A549 (cell line): ENCODE data around the gene TM2D3. TPM values are rescaled to one million over a fixed set of nuclear protein-coding genes. Genes with fewer than 3 reads are reported as not detected.
A peak's percentile ranks its signal among the peaks of the same experiment; 100 is the strongest.

Experiments
- ATAC-seq, 2 experiments: fragments of 200-7000 bp in 1 of 2; fragments of >200 bp in 1 of 2; cut with Nextera tagmentation in 1 of 2; cut with Tn5 transposase in 1 of 2; 3 replicates each; pipeline versions ENCODE4 v1.8.0 to v1.9.1; 2018 to 2020; ENCODE audit warnings: mild to moderate bottlenecking in 1 of 2, moderate library complexity in 1 of 2
- CTCF ChIA-PET: fragments of 300-600 bp; sonication (Branson Sonifier 250); formaldehyde crosslinking; extraction: SDS; loops from one replicate; lab custom pipeline; 2021; ENCODE audit warnings: antibody characterized with exemption, inconsistent platforms; lab: Yijun Ruan, JAX
- POLR2A ChIA-PET: fragments of 350-600 bp; formaldehyde crosslinking; extraction: SDS; loops from one replicate; lab custom pipeline; 2021; ENCODE audit warnings: antibody characterized with exemption, inconsistent platforms; lab: Yijun Ruan, JAX
- DNase-seq, 2 experiments: peaks; one replicate each; pipeline versions ENCODE4 v3.0.0 to v3.0.0-alpha.2; 2011 to 2016; ENCODE audit warnings: low read depth in 1 of 2, low spot score in 1 of 2
- FAIRE-seq: peaks from 2 replicates; lab custom pipeline; 2011; peaks lifted over from hg19 to GRCh38; lab: Jason Lieb, UNC
- H3K27ac ChIP-seq, 2 experiments: fragments of >200 bp; sonication (Bioruptor Twin); formaldehyde crosslinking; 3 replicates each; pipeline ENCODE4 v1.5.1; 2016 to 2017
- H3K4me1 ChIP-seq: fragments of >200 bp; sonication (Bioruptor Twin); formaldehyde crosslinking; 3 replicates; pipeline ENCODE4 v1.6.1; 2016
- H3K4me2 ChIP-seq: fragments of >200 bp; sonication (Bioruptor Twin); formaldehyde crosslinking; 3 replicates; pipeline ENCODE4 v1.6.1; 2016
- H3K4me3 ChIP-seq: fragments of >200 bp; sonication (Bioruptor Twin); formaldehyde crosslinking; 3 replicates; pipeline ENCODE4 v1.5.1; 2016
- H3K9me3 ChIP-seq: fragments of >200 bp; sonication (Bioruptor Twin); formaldehyde crosslinking; 3 replicates; pipeline ENCODE4 v1.6.1; 2016
- CBX2 ChIP-seq: fragments of 200-600 bp; sonication (generic); IDR thresholded peaks from 2 replicates; pipeline ENCODE4 v1.6.1; 2016; ENCODE audit warnings: low read depth, mild to moderate bottlenecking, borderline replicate concordance
- CEBPB ChIP-seq, 2 experiments: fragments of >200 bp in 1 of 2; sonication (Bioruptor Twin) in 1 of 2; formaldehyde crosslinking in 1 of 2; IDR thresholded peaks; 2 replicates each; pipeline ENCODE4 v1.6.1; 2012 to 2016
- CHD2 ChIP-seq: fragments of 150-350 bp; IDR thresholded peaks from 2 replicates; pipeline ENCODE4 v1.6.1; 2014; ENCODE audit warnings: low read length; ENCODE audit not compliant: partially characterized antibody
- CHD4 ChIP-seq: fragments of 200-600 bp; sonication (generic); IDR thresholded peaks from 2 replicates; pipeline ENCODE4 v1.6.1; 2016; ENCODE audit warnings: antibody characterized with exemption, mild to moderate bottlenecking, borderline replicate concordance
- FOSB ChIP-seq: fragments of 250-450 bp; sonication (Bioruptor Pico); IDR thresholded peaks from 2 replicates; pipeline ENCODE4 v1.5.0; 2020; ENCODE audit warnings: mild to moderate bottlenecking, moderate library complexity
- HEYL ChIP-seq: fragments of 250-450 bp; sonication (Bioruptor Pico); IDR thresholded peaks from 2 replicates; pipeline ENCODE4 v1.8.0; 2021; ENCODE audit warnings: mild to moderate bottlenecking, moderate library complexity
- HOXA7 ChIP-seq: fragments of 250-450 bp; sonication (Bioruptor Pico); IDR thresholded peaks from 2 replicates; pipeline ENCODE4 v1.5.0; 2020; ENCODE audit warnings: mild to moderate bottlenecking, moderate library complexity
- KDM1A ChIP-seq: fragments of 200-600 bp; sonication (generic); IDR thresholded peaks from 2 replicates; pipeline ENCODE4 v1.6.1; 2016; ENCODE audit warnings: low read depth, mild to moderate bottlenecking
- KDM5A ChIP-seq: fragments of 200-600 bp; sonication (generic); IDR thresholded peaks from 2 replicates; pipeline ENCODE4 v1.6.1; 2016; ENCODE audit warnings: antibody characterized with exemption, mild to moderate bottlenecking
- MAFK ChIP-seq: fragments of 450-650 bp; IDR thresholded peaks from 2 replicates; pipeline ENCODE4 v1.6.1; 2014; ENCODE audit not compliant: partially characterized antibody
- MAZ ChIP-seq: fragments of 150-350 bp; IDR thresholded peaks from 2 replicates; pipeline ENCODE4 v1.6.1; 2014; ENCODE audit warnings: antibody characterized with exemption, low read depth, low read length, borderline replicate concordance
- MYC ChIP-seq: IDR thresholded peaks from 2 replicates; pipeline ENCODE4 v1.6.1; 2012; ENCODE audit warnings: mild to moderate bottlenecking, inconsistent platforms, low read length, improper control_type of control experiment, borderline replicate concordance
- NFE2L2 ChIP-seq: fragments of 150-350 bp; conservative IDR thresholded peaks from 2 replicates; pipeline ENCODE4 v1.6.1; 2014; ENCODE audit warnings: low read length
- POLR2A ChIP-seq: IDR thresholded peaks from 2 replicates; pipeline ENCODE4 v1.6.1; 2012; ENCODE audit warnings: mild to moderate bottlenecking, low read length
- RARB ChIP-seq: fragments of 250-450 bp; sonication (Bioruptor Pico); IDR thresholded peaks from 2 replicates; pipeline ENCODE4 v1.8.0; 2021; ENCODE audit warnings: mild to moderate bottlenecking, moderate library complexity
- TP53 ChIP-seq: fragments of 250-450 bp; sonication (Bioruptor Pico); IDR thresholded peaks from 2 replicates; pipeline ENCODE4 v1.5.0; 2021; ENCODE audit warnings: mild to moderate bottlenecking, moderate library complexity
- WGBS: methylation state at CpG from one replicate; pipeline ENCODE4 v1.1.6; 2017; ENCODE audit errors: missing lambda C conversion rate; 5-methylcytosine and 5-hydroxymethylcytosine counted together
- polyA plus RNA-seq, 4 experiments: library from polyadenylated mRNA; depleted of rRNA in 3 of 4; stranded (reverse); fragments of >200 nt; fragmentation: RNase III in 1 of 4; extraction: RNeasy Plus Mini Kit Qiagen cat#74134 plus additional on column Dnase treatment in 1 of 4; gene quantifications; 2 replicates in 3 of 4; 3 replicates in 1 of 4; pipeline ENCODE4 v1.2.3, GENCODE V29; 2011 to 2017
- TF ChIP-seq, protein P1 (sequence below): fragments of >200 bp; sonication (Bioruptor Twin); formaldehyde crosslinking; IDR thresholded peaks from 3 replicates; pipeline ENCODE4 v1.6.1; 2016
- TF ChIP-seq, protein P2 (sequence below): IDR thresholded peaks from 2 replicates; pipeline ENCODE4 v1.6.1; 2012
- TF ChIP-seq, protein P3 (sequence below): fragments of 250-450 bp; sonication (Bioruptor Pico); IDR thresholded peaks from 2 replicates; pipeline ENCODE4 v1.5.0; 2020; ENCODE audit warnings: low read depth, mild to moderate bottlenecking, moderate library complexity
- TF ChIP-seq, protein P4 (sequence below): IDR thresholded peaks from 2 replicates; pipeline ENCODE4 v1.6.1; 2012; ENCODE audit warnings: low read depth, borderline replicate concordance
- TF ChIP-seq, protein P5 (sequence below): fragments of >200 bp; sonication (Bioruptor Twin); formaldehyde crosslinking; IDR thresholded peaks from 3 replicates; pipeline ENCODE4 v1.5.1; 2016
- TF ChIP-seq, protein P6 (sequence below): IDR thresholded peaks from 2 replicates; pipeline ENCODE4 v1.6.1; 2012
- TF ChIP-seq, protein P7 (sequence below): fragments of >200 bp; sonication (Bioruptor Twin); formaldehyde crosslinking; IDR thresholded peaks from 2 replicates; pipeline ENCODE4 v1.6.1; 2016
- TF ChIP-seq, protein P8 (sequence below): fragments of 150-350 bp; IDR thresholded peaks from 2 replicates; pipeline ENCODE4 v1.6.1; 2014; ENCODE audit warnings: low read depth, mild to moderate bottlenecking, low read length

TM2D3 gene
- polyA plus RNA-seq, 2 of the 4 experiments (the other 2 are of a cell fraction), result 39.6 to 76.6 TPM

DNA sequence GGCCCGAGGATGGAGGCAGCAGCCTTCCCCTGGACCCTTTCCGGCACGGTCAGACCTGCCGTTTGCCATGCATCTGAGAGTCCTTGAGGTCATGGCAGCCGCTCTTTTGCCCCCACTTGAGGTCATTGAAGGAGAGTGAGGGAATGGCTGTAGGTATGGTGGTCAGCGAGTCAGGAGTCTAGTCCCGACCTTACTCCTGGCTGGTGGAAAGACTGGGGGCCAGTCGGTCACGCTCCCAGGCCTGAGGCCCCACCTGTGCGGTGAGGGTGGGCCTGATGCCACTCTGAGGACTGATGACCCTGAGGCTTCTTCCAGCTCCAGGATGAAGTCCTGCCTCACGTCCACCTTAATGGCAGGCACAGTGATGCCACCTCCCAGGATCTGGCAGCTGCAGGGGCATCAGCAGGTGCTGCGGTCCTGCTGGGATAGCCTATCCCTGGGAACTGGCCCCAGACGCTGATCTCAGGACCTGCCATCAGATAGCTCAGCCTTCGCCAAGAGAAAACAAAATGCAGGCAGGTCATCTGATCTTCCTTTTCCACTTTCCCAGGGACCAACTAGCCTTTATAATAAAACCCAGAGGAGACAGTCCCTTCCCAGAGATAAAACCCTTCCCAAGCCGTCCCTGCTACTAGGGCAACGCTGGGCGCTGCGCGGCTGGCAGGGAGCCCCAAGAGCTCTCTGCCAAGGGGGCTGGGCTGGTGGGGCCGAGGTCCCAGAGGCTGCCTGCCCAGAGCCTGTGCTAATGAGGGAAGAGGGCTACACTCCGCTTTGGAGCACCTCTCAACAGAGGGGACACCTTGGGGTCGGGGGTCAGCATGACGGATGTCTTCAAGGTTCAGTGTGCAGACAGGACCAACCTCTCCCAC, 42.2 kb downstream of the TM2D3 start:
- H3K9me3 ChIP-seq, result no peaks in the 10 kb centered on the region
- H3K4me3 ChIP-seq, result no peak overlapping the region
- ChIA-PET POLR2A (no interaction called here), CTCF (interaction anchor here (1.0 to 2.9 kb wide), 4 partner anchors 9 to 108 kb away, joined by 3 to 10 read pairs (median 5); no protein-coding TSS in a partner anchor)
- no peak overlapping the region for H3K4me2 ChIP-seq
- FAIRE-seq (no peak), ATAC-seq (no peak), DNase-seq (no peak)
- WGBS, result 76% methylated on average over 22 of the region's 23 CpGs
- H3K4me1 ChIP-seq, result no peaks in the 10 kb centered on the region
- H3K27ac ChIP-seq, result no peak overlapping the region
- TF ChIP-seq CBX2, result no peak
- TF ChIP-seq, protein P1, sequence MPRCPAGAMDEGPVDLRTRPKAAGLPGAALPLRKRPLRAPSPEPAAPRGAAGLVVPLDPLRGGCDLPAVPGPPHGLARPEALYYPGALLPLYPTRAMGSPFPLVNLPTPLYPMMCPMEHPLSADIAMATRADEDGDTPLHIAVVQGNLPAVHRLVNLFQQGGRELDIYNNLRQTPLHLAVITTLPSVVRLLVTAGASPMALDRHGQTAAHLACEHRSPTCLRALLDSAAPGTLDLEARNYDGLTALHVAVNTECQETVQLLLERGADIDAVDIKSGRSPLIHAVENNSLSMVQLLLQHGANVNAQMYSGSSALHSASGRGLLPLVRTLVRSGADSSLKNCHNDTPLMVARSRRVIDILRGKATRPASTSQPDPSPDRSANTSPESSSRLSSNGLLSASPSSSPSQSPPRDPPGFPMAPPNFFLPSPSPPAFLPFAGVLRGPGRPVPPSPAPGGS, result no peak
- TF ChIP-seq CHD4, result no peak
- TF ChIP-seq, protein P2, sequence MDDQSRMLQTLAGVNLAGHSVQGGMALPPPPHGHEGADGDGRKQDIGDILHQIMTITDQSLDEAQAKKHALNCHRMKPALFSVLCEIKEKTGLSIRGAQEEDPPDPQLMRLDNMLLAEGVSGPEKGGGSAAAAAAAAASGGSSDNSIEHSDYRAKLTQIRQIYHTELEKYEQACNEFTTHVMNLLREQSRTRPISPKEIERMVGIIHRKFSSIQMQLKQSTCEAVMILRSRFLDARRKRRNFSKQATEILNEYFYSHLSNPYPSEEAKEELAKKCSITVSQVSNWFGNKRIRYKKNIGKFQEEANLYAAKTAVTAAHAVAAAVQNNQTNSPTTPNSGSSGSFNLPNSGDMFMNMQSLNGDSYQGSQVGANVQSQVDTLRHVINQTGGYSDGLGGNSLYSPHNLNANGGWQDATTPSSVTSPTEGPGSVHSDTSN, result no peak
- TF ChIP-seq KDM5A, result no peak
- TF ChIP-seq, protein P3, sequence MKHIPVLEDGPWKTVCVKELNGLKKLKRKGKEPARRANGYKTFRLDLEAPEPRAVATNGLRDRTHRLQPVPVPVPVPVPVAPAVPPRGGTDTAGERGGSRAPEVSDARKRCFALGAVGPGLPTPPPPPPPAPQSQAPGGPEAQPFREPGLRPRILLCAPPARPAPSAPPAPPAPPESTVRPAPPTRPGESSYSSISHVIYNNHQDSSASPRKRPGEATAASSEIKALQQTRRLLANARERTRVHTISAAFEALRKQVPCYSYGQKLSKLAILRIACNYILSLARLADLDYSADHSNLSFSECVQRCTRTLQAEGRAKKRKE (CRISPR knock-in tag), result no peak
- no peak for TF ChIP-seq POLR2A
- TF ChIP-seq NFE2L2, result no peak
- TF ChIP-seq CHD2, result no peak
- TF ChIP-seq FOSB, result no peak
- TF ChIP-seq, protein P4, sequence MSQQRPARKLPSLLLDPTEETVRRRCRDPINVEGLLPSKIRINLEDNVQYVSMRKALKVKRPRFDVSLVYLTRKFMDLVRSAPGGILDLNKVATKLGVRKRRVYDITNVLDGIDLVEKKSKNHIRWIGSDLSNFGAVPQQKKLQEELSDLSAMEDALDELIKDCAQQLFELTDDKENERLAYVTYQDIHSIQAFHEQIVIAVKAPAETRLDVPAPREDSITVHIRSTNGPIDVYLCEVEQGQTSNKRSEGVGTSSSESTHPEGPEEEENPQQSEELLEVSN, result no peak
- TF ChIP-seq MAZ, result no peak
- TF ChIP-seq, protein P5, sequence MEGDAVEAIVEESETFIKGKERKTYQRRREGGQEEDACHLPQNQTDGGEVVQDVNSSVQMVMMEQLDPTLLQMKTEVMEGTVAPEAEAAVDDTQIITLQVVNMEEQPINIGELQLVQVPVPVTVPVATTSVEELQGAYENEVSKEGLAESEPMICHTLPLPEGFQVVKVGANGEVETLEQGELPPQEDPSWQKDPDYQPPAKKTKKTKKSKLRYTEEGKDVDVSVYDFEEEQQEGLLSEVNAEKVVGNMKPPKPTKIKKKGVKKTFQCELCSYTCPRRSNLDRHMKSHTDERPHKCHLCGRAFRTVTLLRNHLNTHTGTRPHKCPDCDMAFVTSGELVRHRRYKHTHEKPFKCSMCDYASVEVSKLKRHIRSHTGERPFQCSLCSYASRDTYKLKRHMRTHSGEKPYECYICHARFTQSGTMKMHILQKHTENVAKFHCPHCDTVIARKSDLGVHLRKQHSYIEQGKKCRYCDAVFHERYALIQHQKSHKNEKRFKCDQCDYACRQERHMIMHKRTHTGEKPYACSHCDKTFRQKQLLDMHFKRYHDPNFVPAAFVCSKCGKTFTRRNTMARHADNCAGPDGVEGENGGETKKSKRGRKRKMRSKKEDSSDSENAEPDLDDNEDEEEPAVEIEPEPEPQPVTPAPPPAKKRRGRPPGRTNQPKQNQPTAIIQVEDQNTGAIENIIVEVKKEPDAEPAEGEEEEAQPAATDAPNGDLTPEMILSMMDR, result no peak
- TF ChIP-seq, protein P6, sequence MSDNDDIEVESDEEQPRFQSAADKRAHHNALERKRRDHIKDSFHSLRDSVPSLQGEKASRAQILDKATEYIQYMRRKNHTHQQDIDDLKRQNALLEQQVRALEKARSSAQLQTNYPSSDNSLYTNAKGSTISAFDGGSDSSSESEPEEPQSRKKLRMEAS, result no peak
- no peak for TF ChIP-seq KDM1A

DNA sequence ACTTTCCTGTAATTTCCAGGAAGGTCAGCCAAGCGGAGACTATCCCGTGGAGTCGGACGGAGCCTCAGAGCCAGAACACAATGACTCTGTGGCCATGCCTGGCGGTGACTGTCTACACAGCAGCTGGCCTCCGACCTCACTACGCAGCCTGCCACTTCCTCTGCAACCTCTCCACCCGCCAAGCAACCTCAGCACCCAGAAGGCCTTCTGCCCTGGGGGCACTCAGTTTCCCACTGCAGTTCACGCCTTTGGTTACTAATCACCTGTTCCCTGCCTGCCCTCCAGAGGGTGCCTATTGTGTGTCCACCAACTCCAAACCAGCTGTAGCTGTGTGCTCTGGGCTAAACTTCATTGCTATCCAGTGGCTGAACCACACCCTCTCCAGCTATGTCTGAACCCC, 44.0 kb downstream of the TM2D3 start:
- FAIRE-seq (no peak), ATAC-seq (peak in 1 of 2 experiments; percentile 39; a peak in 2 of 6 replicates), DNase-seq (no peak)
- Histone ChIP-seq H3K9me3 (no peaks in the 10 kb centered on the region), H3K4me2 (no peak overlapping the region), H3K4me3 (no peak overlapping the region), H3K27ac (no peak overlapping the region), H3K4me1 (no peaks in the 10 kb centered on the region)
- ChIA-PET CTCF (interaction anchor here (0.6 to 2.9 kb wide), 6 partner anchors 9 to 318 kb away, joined by 3 to 10 read pairs (median 6); no protein-coding TSS in a partner anchor), POLR2A (no interaction called here)
- WGBS, result 89% methylated on average over 9 of the region's 9 CpGs
- no peak for TF ChIP-seq KDM5A
- TF ChIP-seq RARB (CRISPR knock-in tag), result no peak
- no peak for TF ChIP-seq MAFK
- no peak for TF ChIP-seq HOXA7
- TF ChIP-seq MYC, result no peak
- TF ChIP-seq, protein P1, result no peak
- TF ChIP-seq CBX2, result no peak
- TF ChIP-seq HEYL (CRISPR knock-in tag), result no peak
- TF ChIP-seq, protein P7, sequence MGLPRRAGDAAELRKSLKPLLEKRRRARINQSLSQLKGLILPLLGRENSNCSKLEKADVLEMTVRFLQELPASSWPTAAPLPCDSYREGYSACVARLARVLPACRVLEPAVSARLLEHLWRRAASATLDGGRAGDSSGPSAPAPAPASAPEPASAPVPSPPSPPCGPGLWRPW, result no peak
- TF ChIP-seq TP53, result no peak
- no peak for TF ChIP-seq CEBPB (IDR thresholded peaks at IDR 0.05)
- TF ChIP-seq, protein P8, sequence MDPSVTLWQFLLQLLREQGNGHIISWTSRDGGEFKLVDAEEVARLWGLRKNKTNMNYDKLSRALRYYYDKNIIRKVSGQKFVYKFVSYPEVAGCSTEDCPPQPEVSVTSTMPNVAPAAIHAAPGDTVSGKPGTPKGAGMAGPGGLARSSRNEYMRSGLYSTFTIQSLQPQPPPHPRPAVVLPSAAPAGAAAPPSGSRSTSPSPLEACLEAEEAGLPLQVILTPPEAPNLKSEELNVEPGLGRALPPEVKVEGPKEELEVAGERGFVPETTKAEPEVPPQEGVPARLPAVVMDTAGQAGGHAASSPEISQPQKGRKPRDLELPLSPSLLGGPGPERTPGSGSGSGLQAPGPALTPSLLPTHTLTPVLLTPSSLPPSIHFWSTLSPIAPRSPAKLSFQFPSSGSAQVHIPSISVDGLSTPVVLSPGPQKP, result no peak
- no peak for TF ChIP-seq MAZ
- TF ChIP-seq, protein P3 (CRISPR knock-in tag), result no peak
